Activated T-cell treated with anti-CD3 and anti-CD28 coated beads for 1 hour (primary cell): Measurements from ENCODE around the gene GRIP1.
"Not testable (repeated sequence)": the region's sequence is repeated elsewhere in the genome, so short reads cannot be mapped to it uniquely, and the experiment has no call there.

Experiments
- DNase-seq: peaks from one replicate; pipeline ENCODE4 v3.0.0-alpha.2; 2020; ENCODE audit warnings: low read depth

Gene GRIP1

GRCh38 chr12:66516561-66516960 lies 162.3 kb downstream of the GRIP1 start:
- DNase-seq: no peak

- DNase-seq: no peak
Observed at GRCh38 chr12:66516133-66516532, 162.7 kb downstream of the GRIP1 start.

GRCh38 chr12:66514581-66514980 lies 164.3 kb downstream of the GRIP1 start:
- no peak for DNase-seq

- no peak for DNase-seq
Observed at GRCh38 chr12:66508025-66508424, 170.9 kb downstream of the GRIP1 start.

- no peak for DNase-seq
Observed at GRCh38 chr12:66503746-66504145, 175.1 kb downstream of the GRIP1 start.

GRCh38 chr12:66502911-66503310 lies 176.0 kb downstream of the GRIP1 start:
- DNase-seq: no peak

- no peak for DNase-seq
Observed at GRCh38 chr12:66500841-66501240, 178.0 kb downstream of the GRIP1 start.

GRCh38 chr12:66500091-66500490 lies 178.8 kb downstream of the GRIP1 start:
- DNase-seq: no peak

- DNase-seq: no peak
Observed at GRCh38 chr12:66499000-66499399, 179.9 kb downstream of the GRIP1 start.

- DNase-seq: not testable (repeated sequence)
Observed at GRCh38 chr12:66498059-66498458, 180.8 kb downstream of the GRIP1 start.

- DNase-seq: no peak
Observed at GRCh38 chr12:66497008-66497897, 181.6 kb downstream of the GRIP1 start.

GRCh38 chr12:66496595-66496994 lies 182.3 kb downstream of the GRIP1 start:
- DNase-seq: no peak

GRCh38 chr12:66495709-66496108 lies 183.2 kb downstream of the GRIP1 start:
- DNase-seq: no peak

GRCh38 chr12:66493819-66494218 lies 185.1 kb downstream of the GRIP1 start:
- DNase-seq: no peak

GRCh38 chr12:66491853-66492252 lies 187.0 kb downstream of the GRIP1 start:
- no peak for DNase-seq

GRCh38 chr12:66482351-66483203 lies 196.3 kb downstream of the GRIP1 start:
- no peak for DNase-seq

GRCh38 chr12:66467932-66468331 lies 210.9 kb downstream of the GRIP1 start:
- no peak for DNase-seq

- no peak for DNase-seq
Observed at GRCh38 chr12:66461331-66461730, 217.5 kb downstream of the GRIP1 start.

- no peak for DNase-seq
Observed at GRCh38 chr12:66459944-66460482, 218.9 kb downstream of the GRIP1 start.

GRCh38 chr12:66456612-66457011 lies 222.3 kb downstream of the GRIP1 start:
- DNase-seq: no peak

- DNase-seq: no peak
Observed at GRCh38 chr12:66453844-66454243, 225.0 kb downstream of the GRIP1 start.

- DNase-seq: no peak
Observed at GRCh38 chr12:66453120-66453519, 225.8 kb downstream of the GRIP1 start.

- DNase-seq: no peak
Observed at GRCh38 chr12:66449531-66449930, 229.3 kb downstream of the GRIP1 start.
